ENCODE measurements around the gene TRAF3IP3.

TRAF3IP3 gene

DNA sequence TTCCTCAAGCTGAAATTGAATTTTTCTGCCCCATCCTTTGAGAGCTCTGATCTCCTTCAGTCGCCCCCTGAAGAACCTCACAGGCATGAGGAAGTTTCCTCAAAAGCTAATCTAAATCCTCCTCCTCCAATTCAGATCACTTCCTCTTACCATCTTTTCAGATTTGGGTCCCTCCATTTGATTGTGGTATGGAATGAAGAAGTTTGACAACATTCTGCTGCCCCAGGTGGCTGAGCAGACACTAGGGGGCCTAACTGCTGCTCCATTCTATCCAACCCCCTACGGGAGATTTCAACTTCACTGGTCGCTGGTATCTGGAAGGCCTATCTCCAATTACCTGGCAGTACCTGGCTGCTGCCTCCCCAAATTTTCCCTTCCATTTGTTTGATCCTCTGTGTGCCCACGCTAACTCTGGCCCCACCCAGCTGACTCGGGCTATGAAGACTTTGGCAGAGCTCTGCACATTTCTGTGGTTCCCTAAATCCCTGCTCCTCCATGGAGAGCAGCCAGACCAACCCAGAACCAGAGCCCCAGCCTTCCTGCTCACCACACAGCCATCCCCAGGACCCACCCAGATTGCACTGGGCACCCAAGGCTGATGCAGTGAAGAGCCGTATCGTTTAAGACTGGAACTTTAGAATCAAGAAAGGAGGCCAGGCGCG lies 42.3 kb downstream of the TRAF3IP3 start:
- no peak for DNase-seq (ENCODE audit: extremely low spot score)
- CTCF ChIA-PET: interaction anchor here (0.6 to 4.2 kb wide), 5 partner anchors 11 to 25 kb away, joined by 3 to 20 read pairs (median 3); partner anchors contain the start of gene C1orf74
- TF ChIP-seq, protein P1, sequence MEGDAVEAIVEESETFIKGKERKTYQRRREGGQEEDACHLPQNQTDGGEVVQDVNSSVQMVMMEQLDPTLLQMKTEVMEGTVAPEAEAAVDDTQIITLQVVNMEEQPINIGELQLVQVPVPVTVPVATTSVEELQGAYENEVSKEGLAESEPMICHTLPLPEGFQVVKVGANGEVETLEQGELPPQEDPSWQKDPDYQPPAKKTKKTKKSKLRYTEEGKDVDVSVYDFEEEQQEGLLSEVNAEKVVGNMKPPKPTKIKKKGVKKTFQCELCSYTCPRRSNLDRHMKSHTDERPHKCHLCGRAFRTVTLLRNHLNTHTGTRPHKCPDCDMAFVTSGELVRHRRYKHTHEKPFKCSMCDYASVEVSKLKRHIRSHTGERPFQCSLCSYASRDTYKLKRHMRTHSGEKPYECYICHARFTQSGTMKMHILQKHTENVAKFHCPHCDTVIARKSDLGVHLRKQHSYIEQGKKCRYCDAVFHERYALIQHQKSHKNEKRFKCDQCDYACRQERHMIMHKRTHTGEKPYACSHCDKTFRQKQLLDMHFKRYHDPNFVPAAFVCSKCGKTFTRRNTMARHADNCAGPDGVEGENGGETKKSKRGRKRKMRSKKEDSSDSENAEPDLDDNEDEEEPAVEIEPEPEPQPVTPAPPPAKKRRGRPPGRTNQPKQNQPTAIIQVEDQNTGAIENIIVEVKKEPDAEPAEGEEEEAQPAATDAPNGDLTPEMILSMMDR (IDR thresholded peaks at IDR 0.05; ENCODE audit: control extremely low read depth, extremely low read depth, low read depth, missing control alignments): no peak
- POLR2A ChIA-PET: no interaction called here

DNA sequence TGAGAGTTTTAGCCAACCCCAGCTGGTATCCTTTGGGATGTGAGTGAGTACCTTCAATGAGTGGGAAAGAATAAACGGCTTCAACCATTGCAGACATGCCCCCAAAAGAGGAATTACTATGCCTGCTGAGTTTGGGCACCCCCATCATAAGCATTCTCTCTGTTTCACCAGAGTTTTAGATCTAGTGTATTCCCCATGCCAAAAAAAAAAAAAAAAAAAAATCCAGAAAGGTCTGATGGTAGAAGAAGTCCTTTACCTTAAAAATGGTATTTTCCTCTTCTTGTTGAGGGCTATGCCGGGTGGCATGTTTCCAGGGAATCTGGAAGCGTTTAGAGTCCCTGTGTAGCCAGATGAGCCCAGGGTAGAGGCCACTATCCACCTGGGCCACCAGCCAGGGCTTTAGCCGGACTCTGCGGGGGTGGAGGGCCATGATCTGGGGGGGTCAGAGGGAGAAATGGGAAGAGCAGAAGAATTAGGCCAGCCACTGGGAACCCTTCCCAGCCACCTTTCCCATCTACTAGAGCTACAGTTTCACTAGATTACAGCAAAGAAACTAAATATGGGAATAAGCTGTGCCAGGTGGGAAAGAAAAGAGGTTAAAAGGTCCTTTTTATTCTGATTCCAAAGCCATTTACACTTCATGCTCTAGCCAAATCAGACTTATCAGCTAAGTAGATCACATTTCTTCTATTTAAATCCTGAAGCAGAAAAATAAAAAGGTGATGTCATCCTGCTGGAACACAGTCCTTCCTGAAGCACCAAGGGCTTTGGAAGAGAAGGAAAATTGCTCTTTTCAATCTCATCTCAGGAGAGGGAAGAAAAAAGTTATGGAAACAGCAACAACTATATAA lies 45.4 kb downstream of the TRAF3IP3 start:
- no peak for DNase-seq (ENCODE audit: extremely low spot score)
- ChIA-PET POLR2A (no interaction called here), CTCF (interaction anchor here (1.0 to 4.5 kb wide), 5 partner anchors 7 to 26 kb away, joined by 3 to 16 read pairs (median 4); partner anchors contain the start of gene UTP25)
- TF ChIP-seq, protein P1 (IDR thresholded peaks at IDR 0.05; ENCODE audit: control extremely low read depth, extremely low read depth, low read depth, missing control alignments): no peak

DNA sequence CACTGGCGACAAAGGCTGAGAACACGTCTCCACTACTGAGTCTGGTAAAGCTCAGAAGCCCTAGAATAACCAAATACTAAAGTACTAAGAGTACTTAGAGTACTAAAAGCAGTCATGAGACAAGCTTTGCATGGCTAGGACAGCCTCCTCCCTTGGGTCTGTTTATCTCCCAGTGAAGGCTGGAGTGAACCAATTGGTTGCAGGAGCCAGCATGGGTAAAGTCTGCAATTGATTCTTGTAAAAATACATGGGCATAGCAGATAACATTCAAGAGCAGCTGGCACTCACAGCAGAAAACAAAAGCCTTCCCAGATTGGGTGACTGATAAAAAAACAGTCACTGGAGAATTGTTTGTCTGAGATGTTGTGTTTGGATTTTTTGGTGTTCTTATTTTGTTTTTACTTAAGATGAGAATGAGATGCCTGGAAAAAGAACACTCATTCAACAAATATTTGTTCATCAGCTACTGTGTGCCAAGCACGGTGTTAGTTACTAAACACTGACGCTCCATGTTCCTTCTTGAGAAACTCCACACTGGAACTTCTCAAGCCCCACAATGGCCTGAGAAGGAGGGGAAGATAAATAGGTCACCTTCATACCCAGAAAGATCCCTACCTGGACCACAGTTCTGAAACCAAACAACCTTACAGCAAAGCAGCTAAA lies 46.4 kb downstream of the TRAF3IP3 start:
- POLR2A ChIA-PET: no interaction called here
- no peak for DNase-seq (ENCODE audit: extremely low spot score)
- CTCF ChIA-PET: interaction anchor here (2.3 to 4.5 kb wide), 2 partner anchors 12 to 21 kb away, joined by 11 to 16 read pairs; no protein-coding TSS in a partner anchor
- TF ChIP-seq, protein P1 (IDR thresholded peaks at IDR 0.05; ENCODE audit: control extremely low read depth, extremely low read depth, low read depth, missing control alignments): no peak

DNA sequence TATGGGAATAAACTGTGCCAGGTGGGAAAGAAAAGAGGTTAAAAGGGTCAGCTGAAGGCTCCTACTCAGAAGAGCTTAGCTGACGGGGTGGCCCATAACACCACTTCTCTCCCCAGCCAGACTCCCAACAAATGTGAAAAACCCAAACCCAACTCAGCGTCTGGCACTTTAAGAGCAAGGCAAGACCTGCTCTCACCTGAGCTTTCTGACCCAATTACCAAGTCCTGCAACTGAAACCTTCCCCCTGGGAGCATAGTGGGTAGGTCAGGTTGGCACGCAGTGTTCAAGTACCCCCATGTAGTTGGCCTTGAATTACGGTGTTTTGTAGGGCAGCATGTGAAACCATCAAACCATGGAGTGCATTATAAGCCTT lies 46.9 kb downstream of the TRAF3IP3 start:
- CTCF ChIA-PET: interaction anchor here (2.3 to 4.5 kb wide), 2 partner anchors 11 to 20 kb away, joined by 11 to 16 read pairs; no protein-coding TSS in a partner anchor

DNA sequence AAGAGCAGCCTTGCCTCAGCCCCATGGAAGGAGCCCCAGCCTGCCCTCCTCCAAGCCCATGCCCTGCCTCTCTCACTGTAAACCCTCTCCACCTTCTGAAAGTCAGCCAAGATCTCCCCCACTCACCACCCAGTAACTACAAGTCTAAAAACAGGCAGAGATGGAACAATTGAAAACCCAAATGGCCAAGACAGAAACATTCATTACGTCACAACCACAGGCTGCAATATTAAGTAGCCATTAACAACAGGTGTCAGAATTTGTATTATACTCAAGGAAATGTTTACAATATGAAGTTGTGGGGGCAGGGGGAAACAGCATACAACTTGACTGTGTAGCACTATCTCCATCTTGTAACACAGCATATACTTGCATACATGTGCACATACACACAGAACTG lies 47.7 kb downstream of the TRAF3IP3 start:
- ChIA-PET POLR2A (no interaction called here), CTCF (no interaction called here)
- no peak for DNase-seq (ENCODE audit: extremely low spot score)
- TF ChIP-seq, protein P1 (IDR thresholded peaks at IDR 0.05; ENCODE audit: control extremely low read depth, extremely low read depth, low read depth, missing control alignments): no peak

More for the DNA sequence above, 46.9 kb downstream of the TRAF3IP3 start:
- no peak for DNase-seq (ENCODE audit: extremely low spot score)
- TF ChIP-seq, protein P1 (IDR thresholded peaks at IDR 0.05; ENCODE audit: control extremely low read depth, extremely low read depth, low read depth, missing control alignments): no peak
- POLR2A ChIA-PET: no interaction called here

DNA sequence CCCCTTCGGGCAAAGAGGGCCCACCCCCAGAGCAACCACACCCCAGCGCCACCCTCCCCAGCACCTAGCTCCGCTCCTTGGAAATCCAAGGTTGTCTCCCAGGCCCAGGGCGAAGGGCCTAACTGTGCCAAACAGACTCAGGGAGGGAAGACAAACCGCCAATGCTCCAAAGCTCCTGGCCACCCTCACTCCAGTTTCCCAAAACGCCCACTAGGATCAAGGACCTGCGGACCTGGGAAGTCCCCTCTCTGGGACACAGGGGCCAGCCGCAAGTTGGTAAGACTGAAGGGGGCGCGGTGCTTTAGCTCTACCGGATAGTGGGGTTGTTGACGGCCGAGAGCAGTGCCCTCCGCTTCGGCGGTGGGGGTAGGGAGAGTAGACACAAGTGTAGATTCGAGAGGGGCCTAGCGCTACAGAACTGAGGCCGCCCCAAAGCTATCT lies 49.5 kb downstream of the TRAF3IP3 start:
- ChIA-PET CTCF (interaction anchor here (1.9 to 12.6 kb wide), 2 partner anchors 10 to 19 kb away, joined by 6 to 190 read pairs; partner anchors contain the start of gene UTP25), POLR2A (no interaction called here)
- TF ChIP-seq, protein P1 (IDR thresholded peaks at IDR 0.05; ENCODE audit: control extremely low read depth, extremely low read depth, low read depth, missing control alignments): no peak
- no peak for DNase-seq (ENCODE audit: extremely low spot score)

Data from GM10248 (cell line).